ENCODE results near the gene ACAD10.

The ACAD10 gene

DNA sequence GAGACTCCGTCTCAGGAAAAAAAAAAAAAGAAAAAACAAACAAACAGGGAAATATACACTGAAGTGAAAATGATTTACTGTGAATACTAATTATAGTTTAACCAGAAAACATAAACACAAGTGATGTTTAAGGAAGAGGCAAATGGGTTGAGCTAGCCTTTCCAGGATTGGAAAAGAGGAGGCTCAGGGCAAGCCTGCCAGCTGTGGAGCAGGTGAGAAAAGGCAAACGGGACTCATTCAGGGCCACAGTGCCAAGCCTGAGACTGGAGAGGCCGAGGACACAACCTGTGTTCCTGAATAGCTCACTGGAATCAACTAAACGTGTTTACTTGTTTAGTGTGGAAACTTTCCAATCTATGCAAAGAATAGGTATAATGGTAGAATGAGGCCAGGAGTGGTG, 120.5 kb downstream of the ACAD10 start:
- Histone ChIP-seq H3K36me3 (replicated peaks; ENCODE audit: insufficient read depth, low read length) (no peaks in the 10 kb centered on the region), H3K9me2 (replicated peaks; ENCODE audit: insufficient read depth, low read length) (no peaks in the 10 kb centered on the region), H3K27me3 (replicated peaks; ENCODE audit: insufficient read depth, low read length) (no peaks in the 10 kb centered on the region), H2AFZ (ENCODE audit: low read length) (no peak overlapping the region), H3K9ac (ENCODE audit: low read length) (no peak overlapping the region), H4K20me1 (ENCODE audit: insufficient read depth, low read length) (no peaks in the 10 kb centered on the region), H3K4me3 (ENCODE audit: low read length) (no peak overlapping the region), H3F3A (ENCODE audit: insufficient read depth, low read length) (no peaks in the 10 kb centered on the region), H3K27ac (ENCODE audit: low read length) (no peak overlapping the region), H3K79me2 (ENCODE audit: low read length) (no peaks in the 10 kb centered on the region), H3K4me1 (ENCODE audit: low read length) (no peaks in the 10 kb centered on the region), H3K4me2 (ENCODE audit: low read depth, low read length) (no peak overlapping the region), H3K9me3 (replicated peaks; ENCODE audit: insufficient read depth, low read length) (no peaks in the 10 kb centered on the region)
- TF ChIP-seq EZH2phosphoT487 (IDR thresholded peaks at IDR 0.05; ENCODE audit: low read length) (no peak), EZH2 (optimal IDR thresholded peaks at IDR 0.05; ENCODE audit: low read depth, low read length) (no peak)
- TF ChIP-seq, protein P1, sequence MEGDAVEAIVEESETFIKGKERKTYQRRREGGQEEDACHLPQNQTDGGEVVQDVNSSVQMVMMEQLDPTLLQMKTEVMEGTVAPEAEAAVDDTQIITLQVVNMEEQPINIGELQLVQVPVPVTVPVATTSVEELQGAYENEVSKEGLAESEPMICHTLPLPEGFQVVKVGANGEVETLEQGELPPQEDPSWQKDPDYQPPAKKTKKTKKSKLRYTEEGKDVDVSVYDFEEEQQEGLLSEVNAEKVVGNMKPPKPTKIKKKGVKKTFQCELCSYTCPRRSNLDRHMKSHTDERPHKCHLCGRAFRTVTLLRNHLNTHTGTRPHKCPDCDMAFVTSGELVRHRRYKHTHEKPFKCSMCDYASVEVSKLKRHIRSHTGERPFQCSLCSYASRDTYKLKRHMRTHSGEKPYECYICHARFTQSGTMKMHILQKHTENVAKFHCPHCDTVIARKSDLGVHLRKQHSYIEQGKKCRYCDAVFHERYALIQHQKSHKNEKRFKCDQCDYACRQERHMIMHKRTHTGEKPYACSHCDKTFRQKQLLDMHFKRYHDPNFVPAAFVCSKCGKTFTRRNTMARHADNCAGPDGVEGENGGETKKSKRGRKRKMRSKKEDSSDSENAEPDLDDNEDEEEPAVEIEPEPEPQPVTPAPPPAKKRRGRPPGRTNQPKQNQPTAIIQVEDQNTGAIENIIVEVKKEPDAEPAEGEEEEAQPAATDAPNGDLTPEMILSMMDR (IDR thresholded peaks at IDR 0.05; ENCODE audit: low read length): no peak
- no peak for DNase-seq

All from MM.1S (cell line).